Smooth muscle cell (in vitro differentiated cells): ENCODE data around the gene TENM3. TPM values are rescaled to one million over a fixed set of nuclear protein-coding genes. Genes with fewer than 3 reads are reported as not detected.

Experiments used
- DNase-seq: peaks from one replicate; lab custom pipeline; 2025; ENCODE audit not compliant: unreplicated experiment; lab: John Stamatoyannopoulos, UW
- H2AFZ ChIP-seq: fragments of 200-600 bp; sonication (generic); 2 replicates; pipeline ENCODE4 v1.6.0; 2016; ENCODE audit warnings: antibody characterized with exemption, low read depth, mild to moderate bottlenecking
- H3F3A ChIP-seq: fragments of 200-600 bp; sonication (generic); 2 replicates; pipeline ENCODE4 v1.6.0; 2017; ENCODE audit warnings: antibody characterized with exemption, low read depth
- H3K27ac ChIP-seq: fragments of 200-600 bp; sonication (generic); 2 replicates; pipeline ENCODE4 v1.5.1; 2016; ENCODE audit warnings: low read depth, mild to moderate bottlenecking
- H3K27me3 ChIP-seq: fragments of 200-600 bp; sonication (generic); 2 replicates; pipeline ENCODE4 v1.6.1; 2016; ENCODE audit warnings: low read depth, mild to moderate bottlenecking
- H3K36me3 ChIP-seq: fragments of 200-600 bp; sonication (generic); 2 replicates; pipeline ENCODE4 v1.5.1; 2016; ENCODE audit warnings: low read depth
- H3K4me1 ChIP-seq: fragments of 200-600 bp; sonication (generic); 2 replicates; pipeline ENCODE4 v1.5.1; 2016; ENCODE audit warnings: low read depth
- H3K4me2 ChIP-seq: fragments of 200-600 bp; sonication (generic); 2 replicates; pipeline ENCODE4 v1.6.0; 2016; ENCODE audit warnings: mild to moderate bottlenecking
- H3K4me3 ChIP-seq: fragments of 200-600 bp; sonication (generic); 2 replicates; pipeline ENCODE4 v1.5.1; 2016; ENCODE audit warnings: mild to moderate bottlenecking
- H3K79me2 ChIP-seq: fragments of 200-600 bp; sonication (generic); 2 replicates; pipeline ENCODE4 v1.6.0; 2016; ENCODE audit warnings: low read depth, mild to moderate bottlenecking
- H3K9ac ChIP-seq: fragments of 200-600 bp; sonication (generic); 2 replicates; pipeline ENCODE4 v1.6.0; 2016; ENCODE audit warnings: low read depth
- H3K9me3 ChIP-seq: fragments of 200-600 bp; sonication (generic); replicated peaks from 2 replicates; pipeline ENCODE4 v1.5.1; 2016; ENCODE audit warnings: low read depth
- H4K20me1 ChIP-seq: fragments of 200-600 bp; sonication (generic); 2 replicates; pipeline ENCODE4 v1.6.0; 2016; ENCODE audit warnings: low read depth
- WGBS: methylation state at CpG from one replicate; pipeline ENCODE4 v1.1.7; 2016; ENCODE audit warnings: low lambda C conversion rate; 5-methylcytosine and 5-hydroxymethylcytosine counted together
- polyA plus RNA-seq: library from polyadenylated mRNA; unstranded; fragments of >200 nt; fragmentation: Nextera tagmentation; extraction: Ambion mirVana; gene quantifications from 2 replicates; pipeline ENCODE4 v1.2.1, GENCODE V29; 2016
- total RNA-seq: library from RNA; depleted of rRNA; stranded (reverse); fragments of >200 nt; gene quantifications from 2 replicates; pipeline ENCODE4 v1.2.3, GENCODE V29; 2014
- TF ChIP-seq, protein P1 (sequence below): fragments of 200-600 bp; sonication (generic); IDR thresholded peaks from 2 replicates; pipeline ENCODE4 v1.5.1; 2017; ENCODE audit warnings: borderline replicate concordance, mild to moderate bottlenecking, antibody characterized with exemption; ENCODE audit not compliant: insufficient read depth, poor library complexity, severe bottlenecking

TENM3 gene
- total and polyA plus RNA-seq, 2 experiments from 2014 or later: 46.9 to 295 TPM

GRCh38 chr4:182671231-182671630, 428.0 kb downstream of the TENM3 start:
- Histone ChIP-seq H3K27me3 (no peaks in the 10 kb centered on the region), H3K4me3 (no peak overlapping the region), H3K4me1 (no peaks in the 10 kb centered on the region), H3K27ac (no peak overlapping the region), H3K9me3 (no peaks in the 10 kb centered on the region), H3K79me2 (no peaks in the 10 kb centered on the region), H3K4me2 (no peak overlapping the region), H3F3A (no peaks in the 10 kb centered on the region), H2AFZ (no peak overlapping the region), H3K36me3 (no peaks in the 10 kb centered on the region), H3K9ac (no peak overlapping the region), H4K20me1 (peaks cover 4% of the 10 kb centered on the region)
- TF ChIP-seq, protein P1, sequence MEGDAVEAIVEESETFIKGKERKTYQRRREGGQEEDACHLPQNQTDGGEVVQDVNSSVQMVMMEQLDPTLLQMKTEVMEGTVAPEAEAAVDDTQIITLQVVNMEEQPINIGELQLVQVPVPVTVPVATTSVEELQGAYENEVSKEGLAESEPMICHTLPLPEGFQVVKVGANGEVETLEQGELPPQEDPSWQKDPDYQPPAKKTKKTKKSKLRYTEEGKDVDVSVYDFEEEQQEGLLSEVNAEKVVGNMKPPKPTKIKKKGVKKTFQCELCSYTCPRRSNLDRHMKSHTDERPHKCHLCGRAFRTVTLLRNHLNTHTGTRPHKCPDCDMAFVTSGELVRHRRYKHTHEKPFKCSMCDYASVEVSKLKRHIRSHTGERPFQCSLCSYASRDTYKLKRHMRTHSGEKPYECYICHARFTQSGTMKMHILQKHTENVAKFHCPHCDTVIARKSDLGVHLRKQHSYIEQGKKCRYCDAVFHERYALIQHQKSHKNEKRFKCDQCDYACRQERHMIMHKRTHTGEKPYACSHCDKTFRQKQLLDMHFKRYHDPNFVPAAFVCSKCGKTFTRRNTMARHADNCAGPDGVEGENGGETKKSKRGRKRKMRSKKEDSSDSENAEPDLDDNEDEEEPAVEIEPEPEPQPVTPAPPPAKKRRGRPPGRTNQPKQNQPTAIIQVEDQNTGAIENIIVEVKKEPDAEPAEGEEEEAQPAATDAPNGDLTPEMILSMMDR: no peak
- WGBS: 76% methylated on average over 3 of the region's 3 CpGs
- no peak for DNase-seq

GRCh38 chr4:182671749-182672148, 428.5 kb downstream of the TENM3 start:
- WGBS: 74% methylated on average over 5 of the region's 5 CpGs
- DNase-seq: no peak
- Histone ChIP-seq H3F3A (no peaks in the 10 kb centered on the region), H3K4me3 (no peak overlapping the region), H3K9me3 (no peaks in the 10 kb centered on the region), H3K9ac (no peak overlapping the region), H4K20me1 (peaks cover 4% of the 10 kb centered on the region), H2AFZ (no peak overlapping the region), H3K4me2 (no peak overlapping the region), H3K4me1 (no peaks in the 10 kb centered on the region), H3K27me3 (no peaks in the 10 kb centered on the region), H3K27ac (no peak overlapping the region), H3K79me2 (no peaks in the 10 kb centered on the region), H3K36me3 (no peaks in the 10 kb centered on the region)
- TF ChIP-seq, protein P1: no peak

- Histone ChIP-seq H3F3A (no peaks in the 10 kb centered on the region), H3K9ac (no peak overlapping the region), H2AFZ (no peak overlapping the region), H3K4me3 (no peak overlapping the region), H3K79me2 (no peaks in the 10 kb centered on the region), H3K27ac (no peak overlapping the region), H3K4me2 (no peak overlapping the region), H3K4me1 (no peaks in the 10 kb centered on the region), H3K36me3 (peaks cover 22% of the 10 kb centered on the region), H3K27me3 (no peaks in the 10 kb centered on the region), H4K20me1 (no peaks in the 10 kb centered on the region), H3K9me3 (no peaks in the 10 kb centered on the region)
- TF ChIP-seq, protein P1: no peak
- DNase-seq: no peak
- 90% methylated on average over 4 of the region's 4 CpGs for WGBS
These were observed 435.4 kb downstream of the TENM3 start for GRCh38 chr4:182678590-182678989.

DNA sequence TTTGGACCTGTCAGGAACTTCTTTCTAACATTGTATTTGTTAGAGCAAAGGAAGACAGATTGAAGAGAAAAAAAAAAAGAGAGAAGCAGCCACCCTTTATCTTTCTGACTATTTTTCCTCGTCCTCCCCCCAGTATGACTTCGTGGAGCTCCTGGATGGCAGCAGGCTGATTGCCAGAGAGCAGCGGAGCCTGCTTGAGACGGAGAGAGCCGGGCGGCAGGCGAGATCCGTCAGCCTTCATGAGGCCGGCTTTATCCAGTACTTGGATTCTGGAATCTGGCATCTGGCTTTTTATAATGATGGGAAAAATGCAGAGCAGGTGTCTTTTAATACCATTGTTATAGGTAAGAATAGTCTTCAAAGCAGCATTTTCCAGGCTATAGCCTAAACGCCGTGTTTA, 436.3 kb downstream of the TENM3 start:
- H3K4me3 ChIP-seq: no peak overlapping the region
- TF ChIP-seq, protein P1: no peak
- H3K79me2 ChIP-seq: no peaks in the 10 kb centered on the region
- no peaks in the 10 kb centered on the region for H3K9me3 ChIP-seq
- H3K27ac ChIP-seq: no peak overlapping the region
- H2AFZ ChIP-seq: no peak overlapping the region
- H3F3A ChIP-seq: no peaks in the 10 kb centered on the region
- WGBS: 95% methylated on average over 11 of the region's 11 CpGs
- no peak overlapping the region for H3K4me2 ChIP-seq
- peaks cover 22% of the 10 kb centered on the region for H3K36me3 ChIP-seq
- no peak overlapping the region for H3K9ac ChIP-seq
- H4K20me1 ChIP-seq: no peaks in the 10 kb centered on the region
- DNase-seq: no peak
- no peaks in the 10 kb centered on the region for H3K27me3 ChIP-seq
- no peaks in the 10 kb centered on the region for H3K4me1 ChIP-seq
